C4-2B (cell line): ENCODE measurements around the gene CERS4.

Experiments used
- CTCF ChIP-seq: fragments of 450-650 bp; conservative IDR thresholded peaks from 2 replicates; pipeline ENCODE4 v1.5.1; 2017; ENCODE audit warnings: mild to moderate bottlenecking
- ZFX ChIP-seq: fragments of 450-650 bp; IDR thresholded peaks from 2 replicates; pipeline ENCODE4 v1.6.1; 2017

DNA sequence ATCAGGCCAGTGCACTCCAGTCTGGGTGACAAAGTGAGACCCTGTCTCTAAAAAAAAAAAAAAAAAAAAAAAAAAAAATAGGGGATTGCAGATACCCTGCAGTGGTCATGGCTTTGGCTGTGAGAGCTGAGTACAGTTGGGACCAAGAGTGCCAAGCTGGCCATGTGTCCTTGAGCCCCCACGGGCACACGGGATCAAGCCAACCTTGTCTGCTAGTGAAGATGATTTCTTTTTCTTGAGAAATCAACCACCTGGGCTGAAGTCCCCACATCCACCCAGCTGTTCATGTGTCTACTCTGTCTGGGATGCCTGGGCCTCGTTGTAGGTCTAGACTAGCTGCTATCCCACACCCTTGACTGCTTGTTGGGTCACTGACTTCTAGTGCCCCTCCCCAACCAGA lies 34.0 kb downstream of the CERS4 start:
- TF ChIP-seq CTCF = no peak
- TF ChIP-seq ZFX = no peak
